IPS-18c (cell line): ENCODE measurements around the gene HOXA4.

Experiments used
- H3K4me3 ChIP-seq: 2 replicates; pipeline ENCODE4 v1.7.0; 2013; ENCODE audit warnings: low read depth, mild to moderate bottlenecking, low read length, moderate library complexity; ENCODE audit not compliant: insufficient read depth
- H3K9me3 ChIP-seq: one replicate; pipeline ENCODE4 v1.6.1; 2013; ENCODE audit warnings: mild to moderate bottlenecking, low read length, moderate library complexity; ENCODE audit not compliant: control insufficient read depth, insufficient read depth

The HOXA4 gene

DNA sequence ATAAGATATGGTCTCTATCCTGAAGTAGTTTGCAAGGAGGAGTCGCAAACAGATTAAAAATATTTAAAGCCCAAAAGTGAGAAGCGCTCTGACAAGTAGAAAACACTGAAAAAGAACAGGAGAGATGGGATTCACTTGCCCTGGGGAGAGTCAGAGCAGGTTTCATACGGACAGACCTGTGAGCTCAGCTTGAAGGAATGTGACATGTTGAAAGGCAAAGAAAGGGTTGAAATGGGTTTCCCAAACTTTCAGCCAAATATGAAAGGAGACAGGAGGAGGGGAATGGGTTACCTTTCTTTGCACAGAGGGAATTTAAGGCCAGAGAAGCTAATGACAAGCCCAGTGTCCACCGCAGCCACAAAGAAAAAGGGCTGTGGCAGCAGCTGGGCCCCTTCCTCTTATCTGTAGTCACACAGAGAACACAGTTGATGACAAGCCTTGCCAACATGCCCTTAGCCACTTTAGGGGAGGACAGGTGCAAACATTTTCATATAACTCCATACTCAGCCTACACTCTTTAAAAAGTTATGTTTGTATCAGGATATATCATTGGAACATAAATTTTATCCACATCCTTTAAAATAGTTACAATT is 49.6 kb downstream of the HOXA4 start:
- H3K9me3 ChIP-seq = no peaks in the 10 kb centered on the region
- no peak overlapping the region for H3K4me3 ChIP-seq

DNA sequence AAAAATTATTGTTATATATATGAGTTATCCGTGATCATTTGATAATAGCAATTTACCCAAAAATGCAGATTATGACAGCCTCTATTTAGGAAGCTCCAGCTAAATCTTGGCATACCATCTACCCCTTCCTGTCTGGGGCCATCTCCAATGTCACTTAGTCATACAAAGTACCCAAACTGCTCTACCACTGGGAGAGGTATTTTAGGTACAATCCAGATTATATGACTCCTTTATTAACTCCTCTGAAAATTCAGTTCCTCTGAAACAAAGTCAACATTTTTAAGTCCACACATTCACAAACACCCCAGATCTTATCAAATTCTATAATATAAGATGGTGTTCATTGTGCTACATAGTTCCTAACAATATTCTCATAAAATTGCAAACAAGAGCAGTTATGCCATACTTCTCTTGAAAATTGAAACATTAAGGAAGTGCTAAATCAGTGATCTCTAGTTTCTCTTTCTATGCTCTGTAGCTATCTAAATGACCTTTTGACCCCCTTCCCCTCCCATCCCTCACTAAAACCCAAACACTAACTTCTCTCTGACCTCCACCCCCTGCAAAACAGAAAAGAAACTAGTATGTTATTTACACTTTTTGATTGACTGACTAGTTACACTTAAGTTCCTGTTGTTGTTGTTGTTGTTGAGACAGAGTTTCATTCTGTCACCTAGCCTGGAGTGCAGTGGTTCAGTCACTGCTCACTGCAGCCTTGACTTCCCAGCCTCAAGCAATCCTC is 51.2 kb downstream of the HOXA4 start:
- H3K4me3 ChIP-seq = no peak overlapping the region
- H3K9me3 ChIP-seq = no peaks in the 10 kb centered on the region

GRCh38 chr7:27078616-27079233 is 51.8 kb downstream of the HOXA4 start:
- no peak overlapping the region for H3K4me3 ChIP-seq
- H3K9me3 ChIP-seq = no peaks in the 10 kb centered on the region
